Fibroblast of lung (primary cell): ENCODE measurements around the gene IL31RA.

Experiments used
- EZH2 ChIP-seq: IDR thresholded peaks from 2 replicates; pipeline ENCODE4 v1.5.1; 2012; ENCODE audit warnings: low read length, control low read depth, mild to moderate bottlenecking; ENCODE audit errors: missing control alignments
- TF ChIP-seq, protein P1 (sequence below), 2 donors: IDR thresholded peaks in 1 of 2; conservative IDR thresholded peaks in 1 of 2; 1 replicate in 1 of 2; 2 replicates in 1 of 2; pipeline ENCODE4 v1.5.1; 2011 to 2012; ENCODE audit warnings: low read length in 2 of 2, control low read depth in 1 of 2, inconsistent platforms in 1 of 2, low read depth in 1 of 2, mild to moderate bottlenecking in 1 of 2

DNA sequence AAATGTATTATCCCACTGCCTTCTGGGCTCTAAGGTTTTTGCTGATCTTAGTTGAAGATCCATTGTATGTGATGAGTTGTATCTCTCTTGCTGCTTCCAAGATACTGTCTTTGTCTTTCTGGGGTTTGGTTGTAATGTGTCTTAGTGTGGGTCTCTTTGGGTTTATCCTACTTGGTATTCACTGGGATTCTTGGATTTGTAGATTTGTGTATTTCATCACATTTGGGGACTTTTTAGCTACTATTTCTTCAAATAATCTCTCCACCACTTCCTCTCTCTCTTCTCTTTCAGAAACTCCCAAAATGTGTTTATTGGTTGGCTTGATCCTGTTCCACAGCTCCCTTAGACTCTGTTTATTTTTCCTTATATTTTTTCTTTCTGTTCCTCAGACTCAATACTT lies 26.5 kb downstream of the IL31RA start:
- TF ChIP-seq, protein P1, sequence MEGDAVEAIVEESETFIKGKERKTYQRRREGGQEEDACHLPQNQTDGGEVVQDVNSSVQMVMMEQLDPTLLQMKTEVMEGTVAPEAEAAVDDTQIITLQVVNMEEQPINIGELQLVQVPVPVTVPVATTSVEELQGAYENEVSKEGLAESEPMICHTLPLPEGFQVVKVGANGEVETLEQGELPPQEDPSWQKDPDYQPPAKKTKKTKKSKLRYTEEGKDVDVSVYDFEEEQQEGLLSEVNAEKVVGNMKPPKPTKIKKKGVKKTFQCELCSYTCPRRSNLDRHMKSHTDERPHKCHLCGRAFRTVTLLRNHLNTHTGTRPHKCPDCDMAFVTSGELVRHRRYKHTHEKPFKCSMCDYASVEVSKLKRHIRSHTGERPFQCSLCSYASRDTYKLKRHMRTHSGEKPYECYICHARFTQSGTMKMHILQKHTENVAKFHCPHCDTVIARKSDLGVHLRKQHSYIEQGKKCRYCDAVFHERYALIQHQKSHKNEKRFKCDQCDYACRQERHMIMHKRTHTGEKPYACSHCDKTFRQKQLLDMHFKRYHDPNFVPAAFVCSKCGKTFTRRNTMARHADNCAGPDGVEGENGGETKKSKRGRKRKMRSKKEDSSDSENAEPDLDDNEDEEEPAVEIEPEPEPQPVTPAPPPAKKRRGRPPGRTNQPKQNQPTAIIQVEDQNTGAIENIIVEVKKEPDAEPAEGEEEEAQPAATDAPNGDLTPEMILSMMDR (conservative IDR thresholded peaks at IDR 0.05 in 1 of 2, IDR thresholded peaks at IDR 0.05 in 1 of 2; ENCODE audit: low read depth in 1 of 2, low read length in 2 of 2), result no peak
- TF ChIP-seq EZH2, result no peak
